ENCODE results near the gene GPR148.

Gene GPR148

DNA sequence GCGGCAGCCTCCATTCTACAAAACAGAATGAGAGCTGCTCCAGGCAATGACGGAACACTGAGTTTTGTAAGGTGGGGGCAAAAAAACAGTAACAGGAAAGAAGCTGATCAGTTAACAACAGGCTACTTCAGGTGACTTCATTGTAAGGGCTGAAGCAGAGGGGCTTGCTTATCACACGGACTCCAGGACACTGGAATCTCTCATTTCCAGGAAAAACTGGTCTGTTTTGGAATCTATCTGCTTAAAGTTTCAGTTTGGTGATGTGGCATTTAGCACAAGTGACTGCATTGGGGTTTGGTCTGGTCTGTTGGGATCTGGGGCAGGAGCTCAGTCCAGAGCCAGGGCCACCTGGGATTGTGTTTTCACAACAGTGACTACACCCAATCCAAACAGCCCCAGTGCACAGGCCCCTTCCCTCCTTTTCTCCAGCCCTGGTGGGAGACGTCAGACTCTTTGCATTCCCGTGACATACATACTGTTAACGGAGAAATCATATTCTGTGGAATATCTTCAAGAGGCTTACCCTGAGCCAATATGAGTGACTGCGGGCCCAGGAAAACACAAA lies 40.6 kb downstream of the GPR148 start:
- no peak for DNase-seq (ENCODE audit: low spot score)

GRCh38 chr2:130776550-130776949 lies 47.7 kb downstream of the GPR148 start:
- no peak for DNase-seq (ENCODE audit: low spot score)

- no peak for DNase-seq (ENCODE audit: low spot score)
Observed at GRCh38 chr2:130778781-130779180, 49.9 kb downstream of the GPR148 start.

Data from kidney tubule cell (primary cell).